Endothelial cell of umbilical vein (primary cell): ENCODE data around the gene CCNE1. TPM values are rescaled to one million over a fixed set of nuclear protein-coding genes. Genes with fewer than 3 reads are reported as not detected.

ENCODE experiments used
- BruUV-seq: library from RNA; stranded (reverse); fragments of 400-500 nt; replicated peaks from 2 replicates; lab custom pipeline; 2021; lab: Mats Ljungman, UMichigan
- CTCF ChIA-PET: fragments of 300-600, 350-600 bp; sonication (Branson Sonifier 250); formaldehyde crosslinking; loops from one replicate; lab custom pipeline; 2021; ENCODE audit warnings: antibody characterized with exemption, inconsistent platforms; lab: Charles Lee
- POLR2A ChIA-PET: fragments of 300-600, 350-600 bp; sonication (Branson Sonifier 250); formaldehyde crosslinking; loops from one replicate; lab custom pipeline; 2021; ENCODE audit warnings: antibody characterized with exemption, inconsistent platforms; lab: Charles Lee
- DNase-seq: peaks from one replicate; pipeline ENCODE4 v3.0.0-alpha.2; 2011; ENCODE audit warnings: low read depth, low spot score
- FAIRE-seq: peaks from 2 replicates; lab custom pipeline; 2011; peaks lifted over from hg19 to GRCh38; lab: Jason Lieb, UNC
- H2AFZ ChIP-seq: 2 replicates; pipeline ENCODE4 v1.6.0; 2012; ENCODE audit warnings: low read depth, low read length, control low read depth, inconsistent platforms
- H3K27ac ChIP-seq: 2 replicates; pipeline ENCODE4 v1.5.1; 2011; ENCODE audit warnings: low read depth, mild to moderate bottlenecking, control low read depth, low read length, moderate library complexity; ENCODE audit not compliant: insufficient read depth
- H3K27me3 ChIP-seq, 2 experiments: 2 replicates each; pipeline versions ENCODE4 v1.6.0 to v1.6.1; 2011; ENCODE audit warnings: low read length in 2 of 2, mixed read lengths in 1 of 2; ENCODE audit not compliant: control insufficient read depth in 2 of 2, insufficient read depth in 2 of 2
- H3K36me3 ChIP-seq, 2 experiments: 2 replicates in 1 of 2; 3 replicates in 1 of 2; pipeline ENCODE4 v1.5.1; 2011; ENCODE audit warnings: low read length in 2 of 2, mild to moderate bottlenecking in 1 of 2, moderate library complexity in 1 of 2; ENCODE audit not compliant: control insufficient read depth in 2 of 2, insufficient read depth in 2 of 2; ENCODE audit errors: extremely low read depth in 1 of 2
- H3K4me1 ChIP-seq: 3 replicates; pipeline ENCODE4 v1.5.1; 2011; ENCODE audit warnings: mild to moderate bottlenecking, low read length; ENCODE audit not compliant: control insufficient read depth, insufficient read depth; ENCODE audit errors: extremely low read depth
- H3K4me2 ChIP-seq: 2 replicates; pipeline ENCODE4 v1.6.1; 2011; ENCODE audit warnings: low read length, control low read depth, mixed read lengths; ENCODE audit not compliant: insufficient read depth
- H3K4me3 ChIP-seq, 3 experiments: fragments of 200-600 bp in 1 of 3; sonication (generic), shearing (Covaris generic) in 1 of 3; replicated peaks in 1 of 3; 2 replicates each; pipeline ENCODE4 v1.5.1; 2011 to 2016; ENCODE audit warnings: control low read depth in 3 of 3, low read length in 3 of 3, mild to moderate bottlenecking in 2 of 3, inconsistent platforms in 1 of 3, low read depth in 1 of 3, moderate library complexity in 1 of 3; ENCODE audit not compliant: insufficient read depth in 1 of 3
- H3K79me2 ChIP-seq: 2 replicates; pipeline ENCODE4 v1.6.0; 2012; ENCODE audit warnings: low read length, inconsistent platforms; ENCODE audit not compliant: control insufficient read depth, insufficient read depth
- H3K9ac ChIP-seq: replicated peaks from 2 replicates; pipeline ENCODE3; 2011; ENCODE audit warnings: low read length, control low read depth; ENCODE audit not compliant: insufficient read depth; ENCODE audit errors: extremely low read depth
- H3K9me1 ChIP-seq: replicated peaks from 3 replicates; pipeline ENCODE4 v1.6.0; 2011; ENCODE audit warnings: mild to moderate bottlenecking, low read length; ENCODE audit not compliant: control insufficient read depth, insufficient read depth; ENCODE audit errors: extremely low read depth
- H3K9me3 ChIP-seq: replicated peaks from 2 replicates; pipeline ENCODE4 v1.5.1; 2012; ENCODE audit warnings: low read length, inconsistent platforms; ENCODE audit not compliant: control insufficient read depth, insufficient read depth
- H4K20me1 ChIP-seq: replicated peaks from 2 replicates; pipeline ENCODE3; 2011; ENCODE audit warnings: mild to moderate bottlenecking, low read length; ENCODE audit not compliant: control insufficient read depth, insufficient read depth; ENCODE audit errors: extremely low read depth
- EZH2 ChIP-seq: IDR thresholded peaks from 2 replicates; pipeline ENCODE4 v1.6.1; 2012; ENCODE audit warnings: borderline replicate concordance, low read depth, mild to moderate bottlenecking, moderate library complexity, low read length, inconsistent platforms; ENCODE audit not compliant: severe bottlenecking
- FOS ChIP-seq: IDR thresholded peaks from 2 replicates; pipeline ENCODE4 v1.6.1; 2011; ENCODE audit warnings: mild to moderate bottlenecking, low read length, moderate library complexity, borderline replicate concordance; ENCODE audit not compliant: insufficient read depth
- GATA2 ChIP-seq: IDR thresholded peaks from 2 replicates; pipeline ENCODE4 v1.7.0; 2011; ENCODE audit warnings: low read depth, mild to moderate bottlenecking, moderate library complexity, mixed read lengths, low read length; ENCODE audit not compliant: insufficient read length, insufficient read depth
- JUN ChIP-seq: IDR thresholded peaks from 2 replicates; pipeline ENCODE4 v1.6.1; 2011; ENCODE audit warnings: borderline replicate concordance, low read depth; ENCODE audit not compliant: insufficient read length, insufficient read depth
- MYC ChIP-seq: IDR thresholded peaks from one replicate; pipeline ENCODE4 v1.6.1; 2011; ENCODE audit warnings: mild to moderate bottlenecking, low read depth, low read length
- POLR2A ChIP-seq: IDR thresholded peaks from 2 replicates; pipeline ENCODE4 v1.6.1; 2012; ENCODE audit warnings: low read depth, mild to moderate bottlenecking, control low read depth, low read length
- POLR2AphosphoS5 ChIP-seq: IDR thresholded peaks from 2 replicates; pipeline ENCODE4 v1.6.1; 2012; ENCODE audit warnings: low read depth, mild to moderate bottlenecking, control low read depth, low read length, moderate library complexity; ENCODE audit not compliant: insufficient read depth
- dilution Hi-C: fragments of 300-500 bp; cut with MboI; formaldehyde crosslinking; loops from one replicate; pipeline ENCODE4 v1.15.0; 2019; ENCODE audit warnings: low sequenced_read_pairs; ENCODE audit not compliant: extremely low pct_ligation_motif_present
- intact Hi-C: fragments of 100-400 bp; cut with micrococcal nuclease; formaldehyde crosslinking; loops from one replicate; pipeline ENCODE4 v1.10.0; 2022
- polyA plus RNA-seq, 4 experiments: library from polyadenylated mRNA; depleted of rRNA in 3 of 4; stranded (reverse) in 3 of 4; unstranded in 1 of 4; fragments of >200 nt; gene quantifications; 2 replicates each; pipeline versions ENCODE4 v1.2.1 to v1.2.3, GENCODE V29; 2011 to 2012; ENCODE audit warnings: missing spikeins in 1 of 4
- total RNA-seq: library from RNA; stranded (reverse); gene quantifications from 2 replicates; pipeline ENCODE4 v1.2.3, GENCODE V29; 2021
- TF ChIP-seq, protein P1 (sequence below), 2 donors: IDR thresholded peaks; 1 replicate in 1 of 2; 2 replicates in 1 of 2; pipeline ENCODE4 v1.5.1; 2011; ENCODE audit warnings: low read length in 2 of 2, mild to moderate bottlenecking in 2 of 2, moderate library complexity in 2 of 2, control low read depth in 1 of 2, inconsistent platforms in 1 of 2, low read depth in 1 of 2; ENCODE audit not compliant: insufficient read depth in 1 of 2; ENCODE audit errors: extremely low read depth in 1 of 2
- TF ChIP-seq, protein P2 (sequence below): IDR thresholded peaks from 2 replicates; pipeline ENCODE4 v1.6.1; 2011; ENCODE audit not compliant: insufficient read depth, insufficient read length

CCNE1 gene
- total and polyA plus RNA-seq, 2 donors (not counting 3 experiments of a cell fraction or from before 2014, with no cell fraction given) = 8.3 to 10.1 TPM

DNA sequence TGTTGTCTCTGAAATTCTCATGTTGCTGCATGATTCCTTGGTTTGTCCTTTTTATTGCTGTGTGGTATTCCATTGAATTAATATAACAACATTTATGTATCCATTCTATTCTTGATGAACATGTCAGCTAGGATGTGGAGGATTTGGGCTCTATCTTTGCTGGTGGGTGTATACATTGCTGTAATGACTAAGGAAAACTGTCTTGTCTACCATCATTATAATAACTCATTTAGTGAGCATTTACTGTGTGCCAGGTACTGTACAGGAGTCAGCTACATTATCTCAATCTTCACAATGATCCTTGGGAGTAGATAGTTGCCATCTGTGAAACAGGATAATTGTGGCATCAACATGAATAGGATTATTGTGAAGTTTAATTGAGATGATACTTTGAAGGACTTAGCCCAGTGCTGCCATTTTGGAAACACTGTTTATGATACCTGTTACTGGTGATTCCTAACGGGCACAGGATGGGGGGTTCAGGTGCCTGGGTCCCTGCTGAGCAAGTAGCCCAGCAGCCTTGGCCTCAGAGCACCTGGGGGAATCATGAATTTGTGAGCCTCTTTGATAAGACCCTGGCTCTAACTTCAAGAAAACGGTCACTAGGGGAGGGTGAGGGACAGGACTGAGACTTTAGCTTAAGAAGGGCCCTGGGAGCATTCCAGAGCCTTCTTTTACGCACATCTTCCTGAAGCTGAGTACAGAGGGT is 1.8 kb upstream of the CCNE1 start:
- Histone ChIP-seq H3K4me2 (no peak overlapping the region), H3K4me1 (no peaks in the 10 kb centered on the region), H3K9ac (no peak overlapping the region), H3K79me2 (no peaks in the 10 kb centered on the region), H2AFZ (no peak overlapping the region), H3K27me3 (no peaks in the 10 kb centered on the region), H4K20me1 (no peaks in the 10 kb centered on the region), H3K27ac (no peak overlapping the region), H3K9me1 (no peaks in the 10 kb centered on the region), H3K36me3 (no peaks in the 10 kb centered on the region), H3K9me3 (no peaks in the 10 kb centered on the region), H3K4me3 (no peak overlapping the region)
- no peak for FAIRE-seq
- CTCF ChIA-PET = interaction anchor here (1.5 to 2.4 kb wide), 3 partner anchors 50 to 94 kb away, joined by 3 to 8 read pairs (median 7); no protein-coding TSS in a partner anchor
- TF ChIP-seq POLR2AphosphoS5 = no peak
- TF ChIP-seq, protein P1, sequence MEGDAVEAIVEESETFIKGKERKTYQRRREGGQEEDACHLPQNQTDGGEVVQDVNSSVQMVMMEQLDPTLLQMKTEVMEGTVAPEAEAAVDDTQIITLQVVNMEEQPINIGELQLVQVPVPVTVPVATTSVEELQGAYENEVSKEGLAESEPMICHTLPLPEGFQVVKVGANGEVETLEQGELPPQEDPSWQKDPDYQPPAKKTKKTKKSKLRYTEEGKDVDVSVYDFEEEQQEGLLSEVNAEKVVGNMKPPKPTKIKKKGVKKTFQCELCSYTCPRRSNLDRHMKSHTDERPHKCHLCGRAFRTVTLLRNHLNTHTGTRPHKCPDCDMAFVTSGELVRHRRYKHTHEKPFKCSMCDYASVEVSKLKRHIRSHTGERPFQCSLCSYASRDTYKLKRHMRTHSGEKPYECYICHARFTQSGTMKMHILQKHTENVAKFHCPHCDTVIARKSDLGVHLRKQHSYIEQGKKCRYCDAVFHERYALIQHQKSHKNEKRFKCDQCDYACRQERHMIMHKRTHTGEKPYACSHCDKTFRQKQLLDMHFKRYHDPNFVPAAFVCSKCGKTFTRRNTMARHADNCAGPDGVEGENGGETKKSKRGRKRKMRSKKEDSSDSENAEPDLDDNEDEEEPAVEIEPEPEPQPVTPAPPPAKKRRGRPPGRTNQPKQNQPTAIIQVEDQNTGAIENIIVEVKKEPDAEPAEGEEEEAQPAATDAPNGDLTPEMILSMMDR (IDR thresholded peaks at IDR 0.05; ENCODE audit: extremely low read depth in 1 of 2, insufficient read depth in 1 of 2, low read depth in 1 of 2, low read length in 2 of 2) = no peak
- TF ChIP-seq, protein P2, sequence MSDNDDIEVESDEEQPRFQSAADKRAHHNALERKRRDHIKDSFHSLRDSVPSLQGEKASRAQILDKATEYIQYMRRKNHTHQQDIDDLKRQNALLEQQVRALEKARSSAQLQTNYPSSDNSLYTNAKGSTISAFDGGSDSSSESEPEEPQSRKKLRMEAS = no peak
- no peak for TF ChIP-seq MYC
- no peak for TF ChIP-seq FOS
- no peak for TF ChIP-seq JUN
- TF ChIP-seq POLR2A = no peak
- no peak for TF ChIP-seq GATA2
- no peak for TF ChIP-seq EZH2
- POLR2A ChIA-PET = no interaction called here
- no TSS peak for BruUV-seq
- dilution Hi-C loops = no loop called here
- intact Hi-C loops = no loop called here
- DNase-seq = no peak
